ENCODE results near the gene TLDC2.

TLDC2 gene

DNA sequence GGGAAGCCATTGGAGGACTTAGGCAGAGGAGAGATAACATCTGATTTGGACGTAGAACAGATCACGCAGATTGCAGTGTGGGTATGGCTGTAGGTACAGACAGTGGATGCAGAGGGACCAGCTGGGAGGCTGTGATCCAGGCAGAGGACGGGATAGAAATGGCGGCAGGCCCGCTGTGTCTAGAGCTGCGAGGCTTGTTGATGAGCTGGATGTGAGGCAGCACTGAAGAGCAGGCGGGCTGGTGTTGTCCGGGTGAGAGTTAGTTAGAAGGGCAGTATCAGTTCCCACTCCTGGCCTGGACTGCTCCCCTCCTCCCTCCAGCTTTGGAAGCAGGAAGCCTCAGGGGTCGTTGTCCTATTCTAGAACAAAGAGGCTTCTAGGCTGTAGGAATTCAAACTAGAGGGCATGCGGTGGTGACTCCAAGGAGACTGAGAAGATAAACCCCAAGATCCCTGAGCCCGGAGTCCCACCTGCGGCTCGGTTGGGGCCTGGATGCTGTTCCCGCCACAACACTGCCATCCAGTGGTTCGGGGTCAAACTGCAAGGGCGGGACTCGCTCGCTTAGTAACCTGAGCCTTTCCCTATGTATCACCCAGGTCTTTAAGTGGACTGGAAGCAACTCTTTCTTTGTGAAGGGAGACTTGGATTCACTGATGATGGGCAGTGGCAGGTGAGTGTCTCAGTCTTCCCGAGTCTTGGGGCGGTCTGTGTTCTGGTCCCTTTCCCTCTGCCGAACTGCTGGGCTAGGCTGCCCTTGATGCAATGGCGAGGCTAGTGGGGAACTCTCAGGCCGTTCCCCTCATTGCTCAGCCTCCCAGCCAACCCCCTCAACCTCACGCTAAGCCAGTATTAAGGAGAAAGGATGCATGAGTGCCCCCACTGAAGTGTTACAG lies 11.2 kb downstream of the TLDC2 start:
- no peak for TF ChIP-seq REST (IDR thresholded peaks at IDR 0.05; ENCODE audit: insufficient read depth in 1 of 2, low read depth in 2 of 2, low read length in 2 of 2)
- no peak for TF ChIP-seq TAF1 (IDR thresholded peaks at IDR 0.05; ENCODE audit: borderline replicate concordance, insufficient read depth, low read length)

DNA sequence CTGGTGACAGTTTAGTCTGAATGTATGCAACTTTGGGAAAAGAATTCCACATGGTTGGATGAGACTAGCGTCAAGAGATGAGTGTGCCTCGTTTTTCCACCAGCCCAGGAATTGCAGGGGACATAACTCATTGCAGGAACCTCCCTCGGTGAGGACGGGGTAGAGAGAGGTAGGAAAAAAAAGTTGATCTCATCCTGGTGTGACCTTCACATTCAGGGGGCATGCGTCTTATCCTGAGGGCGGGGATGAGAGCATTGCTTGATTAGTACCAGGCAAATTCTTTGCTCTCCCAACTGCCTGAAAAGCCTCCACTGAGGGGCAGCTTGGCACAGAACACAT lies 11.8 kb downstream of the TLDC2 start:
- TF ChIP-seq POLR2AphosphoS5 (IDR thresholded peaks at IDR 0.05; ENCODE audit: low read depth, low read length), result no peak
- no peak for TF ChIP-seq TAF1 (IDR thresholded peaks at IDR 0.05; ENCODE audit: borderline replicate concordance, insufficient read depth, low read length)

GRCh38 chr20:36888880-36889516 lies 13.1 kb downstream of the TLDC2 start:
- no peak for TF ChIP-seq REST (IDR thresholded peaks at IDR 0.05; ENCODE audit: insufficient read depth in 1 of 2, low read depth in 2 of 2, low read length in 2 of 2)
- no peak for TF ChIP-seq SIN3A (IDR thresholded peaks at IDR 0.05; ENCODE audit: borderline replicate concordance, insufficient read depth, low read length)
- TF ChIP-seq POLR2AphosphoS5 (IDR thresholded peaks at IDR 0.05; ENCODE audit: low read depth, low read length), result no peak
- no peak for TF ChIP-seq TAF1 (IDR thresholded peaks at IDR 0.05; ENCODE audit: borderline replicate concordance, insufficient read depth, low read length)
- TF ChIP-seq FOXP2 (optimal IDR thresholded peaks at IDR 0.05; ENCODE audit: borderline replicate concordance, extremely low read depth, extremely low read length, insufficient read depth), result no peak

GRCh38 chr20:36890586-36890985 lies 14.6 kb downstream of the TLDC2 start:
- TF ChIP-seq SIN3A (IDR thresholded peaks at IDR 0.05; ENCODE audit: borderline replicate concordance, insufficient read depth, low read length) (no peak), FOXP2 (optimal IDR thresholded peaks at IDR 0.05; ENCODE audit: borderline replicate concordance, extremely low read depth, extremely low read length, insufficient read depth) (no peak), POLR2AphosphoS5 (IDR thresholded peaks at IDR 0.05; ENCODE audit: low read depth, low read length) (no peak), TAF1 (IDR thresholded peaks at IDR 0.05; ENCODE audit: borderline replicate concordance, insufficient read depth, low read length) (no peak), REST (IDR thresholded peaks at IDR 0.05; ENCODE audit: insufficient read depth in 1 of 2, low read depth in 2 of 2, low read length in 2 of 2) (no peak)

GRCh38 chr20:36891211-36891610 lies 15.3 kb downstream of the TLDC2 start:
- TF ChIP-seq TAF1 (IDR thresholded peaks at IDR 0.05; ENCODE audit: borderline replicate concordance, insufficient read depth, low read length) (no peak), POLR2AphosphoS5 (IDR thresholded peaks at IDR 0.05; ENCODE audit: low read depth, low read length) (no peak), SIN3A (IDR thresholded peaks at IDR 0.05; ENCODE audit: borderline replicate concordance, insufficient read depth, low read length) (no peak), FOXP2 (optimal IDR thresholded peaks at IDR 0.05; ENCODE audit: borderline replicate concordance, extremely low read depth, extremely low read length, insufficient read depth) (no peak), REST (IDR thresholded peaks at IDR 0.05; ENCODE audit: insufficient read depth in 1 of 2, low read depth in 2 of 2, low read length in 2 of 2) (no peak)

Measured in PFSK-1 (cell line).